GM12872 (cell line): Measurements from ENCODE around the gene SCMH1.

Experiments used
- TF ChIP-seq, protein P1 (sequence below): IDR thresholded peaks from 3 replicates; pipeline ENCODE4 v1.5.1; 2011; ENCODE audit warnings: low read depth, mild to moderate bottlenecking, low read length, moderate library complexity; ENCODE audit not compliant: insufficient read depth

SCMH1 gene

DNA sequence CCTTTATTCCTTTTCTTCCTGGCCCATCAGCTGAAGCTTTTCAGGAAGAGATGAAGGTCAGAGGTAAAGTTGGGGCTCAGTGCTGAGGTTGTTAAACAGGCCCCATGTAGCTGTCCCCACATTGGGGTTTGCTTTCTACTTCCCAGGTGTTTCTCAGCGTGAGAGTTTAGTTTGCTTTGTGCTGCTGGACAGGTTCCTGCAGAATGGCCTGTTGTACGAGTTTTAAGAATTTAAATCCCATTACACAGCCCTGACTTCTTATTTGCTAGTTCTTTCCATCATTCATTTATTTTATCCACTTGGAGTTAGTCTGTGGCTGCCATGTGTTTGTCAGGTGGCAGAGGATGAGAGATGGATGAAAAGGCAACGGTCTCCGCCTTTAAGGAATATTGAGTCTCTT is 243.4 kb downstream of the SCMH1 start:
- TF ChIP-seq, protein P1, sequence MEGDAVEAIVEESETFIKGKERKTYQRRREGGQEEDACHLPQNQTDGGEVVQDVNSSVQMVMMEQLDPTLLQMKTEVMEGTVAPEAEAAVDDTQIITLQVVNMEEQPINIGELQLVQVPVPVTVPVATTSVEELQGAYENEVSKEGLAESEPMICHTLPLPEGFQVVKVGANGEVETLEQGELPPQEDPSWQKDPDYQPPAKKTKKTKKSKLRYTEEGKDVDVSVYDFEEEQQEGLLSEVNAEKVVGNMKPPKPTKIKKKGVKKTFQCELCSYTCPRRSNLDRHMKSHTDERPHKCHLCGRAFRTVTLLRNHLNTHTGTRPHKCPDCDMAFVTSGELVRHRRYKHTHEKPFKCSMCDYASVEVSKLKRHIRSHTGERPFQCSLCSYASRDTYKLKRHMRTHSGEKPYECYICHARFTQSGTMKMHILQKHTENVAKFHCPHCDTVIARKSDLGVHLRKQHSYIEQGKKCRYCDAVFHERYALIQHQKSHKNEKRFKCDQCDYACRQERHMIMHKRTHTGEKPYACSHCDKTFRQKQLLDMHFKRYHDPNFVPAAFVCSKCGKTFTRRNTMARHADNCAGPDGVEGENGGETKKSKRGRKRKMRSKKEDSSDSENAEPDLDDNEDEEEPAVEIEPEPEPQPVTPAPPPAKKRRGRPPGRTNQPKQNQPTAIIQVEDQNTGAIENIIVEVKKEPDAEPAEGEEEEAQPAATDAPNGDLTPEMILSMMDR = no peak

- TF ChIP-seq, protein P1 = no peak
These were observed 245.0 kb downstream of the SCMH1 start for GRCh38 chr1:40997096-40997495.

DNA sequence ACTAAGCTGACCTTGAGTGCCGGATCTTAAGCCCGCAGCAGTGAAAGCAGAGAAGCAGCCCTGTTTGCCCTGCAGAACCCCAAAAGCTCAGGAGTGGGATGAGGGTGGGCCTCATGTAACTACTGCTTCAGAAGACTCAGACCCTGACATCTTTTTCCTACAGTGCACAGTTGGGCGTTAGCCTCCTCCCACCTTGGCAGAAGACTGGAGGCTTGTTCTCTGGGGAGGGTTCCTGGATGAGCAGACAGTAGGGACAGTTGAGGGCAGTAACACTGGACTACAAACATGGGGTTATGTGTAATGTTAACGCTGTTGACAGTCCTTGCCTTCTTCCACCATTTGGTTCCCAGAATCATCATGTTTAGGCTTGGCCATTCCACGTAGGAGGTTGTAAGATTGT is 253.0 kb downstream of the SCMH1 start:
- TF ChIP-seq, protein P1 = no peak

DNA sequence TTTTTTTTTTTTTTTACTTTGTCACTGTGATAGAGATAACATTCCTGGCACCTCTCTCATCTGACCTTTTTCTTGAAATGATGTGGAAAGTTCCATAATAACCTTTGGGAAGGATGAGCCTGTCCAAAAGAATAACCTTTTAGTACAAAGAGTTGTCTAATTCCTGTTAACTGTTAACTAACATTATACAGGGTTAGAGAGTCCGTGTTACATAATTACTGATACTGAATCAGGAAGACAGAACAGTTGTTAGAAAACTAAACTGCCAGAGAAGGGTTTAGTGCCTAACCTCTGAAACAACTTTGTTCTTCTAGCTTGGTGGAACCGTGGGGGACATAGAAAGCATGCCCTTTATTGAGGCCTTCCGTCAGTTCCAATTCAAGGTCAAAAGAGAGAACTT is 253.8 kb downstream of the SCMH1 start:
- TF ChIP-seq, protein P1 = no peak

- TF ChIP-seq, protein P1 = no peak
These were observed 254.4 kb downstream of the SCMH1 start for GRCh38 chr1:40987439-40988276.

- TF ChIP-seq, protein P1 = no peak
These were observed 255.2 kb downstream of the SCMH1 start for GRCh38 chr1:40986956-40987355.

- TF ChIP-seq, protein P1 = no peak
These were observed 255.8 kb downstream of the SCMH1 start for GRCh38 chr1:40986328-40986783.
